NB4 (cell line): ENCODE data around the gene ZBTB40.

ENCODE experiments used
- MYC ChIP-seq: IDR thresholded peaks from 2 replicates; pipeline ENCODE4 v1.6.1; 2011; ENCODE audit warnings: low read depth, low read length
- POLR2A ChIP-seq: IDR thresholded peaks from 2 replicates; pipeline ENCODE4 v1.6.1; 2011; ENCODE audit warnings: mild to moderate bottlenecking; ENCODE audit not compliant: insufficient read length; ENCODE audit errors: extremely low read depth
- TF ChIP-seq, protein P1 (sequence below): IDR thresholded peaks from one replicate; pipeline ENCODE4 v1.5.1; 2012; ENCODE audit warnings: low read depth, low read length
- TF ChIP-seq, protein P2 (sequence below): IDR thresholded peaks from 2 replicates; pipeline ENCODE4 v1.6.1; 2011; ENCODE audit warnings: low read depth, low read length

DNA sequence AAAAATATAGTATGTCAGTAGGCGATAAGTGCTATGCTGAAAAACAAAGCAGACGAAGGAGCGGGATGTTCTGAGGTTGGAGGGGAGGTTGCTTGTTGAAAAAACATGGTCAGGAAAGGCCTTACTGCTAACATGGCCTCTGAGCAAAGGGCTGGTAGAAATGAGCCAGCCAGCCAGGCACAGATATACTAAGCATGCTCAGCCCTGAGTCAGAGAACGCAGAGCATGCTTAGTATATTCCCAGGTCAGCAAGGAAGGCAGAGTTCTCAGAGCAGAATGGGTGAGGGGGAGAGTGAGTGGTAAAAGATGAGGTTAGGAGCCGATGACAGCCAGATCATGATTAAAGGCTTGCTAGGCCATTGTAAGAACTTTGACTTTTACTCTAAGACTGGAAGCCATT lies 36.7 kb downstream of the ZBTB40 start:
- TF ChIP-seq POLR2A (no peak), MYC (no peak)
- TF ChIP-seq, protein P1, sequence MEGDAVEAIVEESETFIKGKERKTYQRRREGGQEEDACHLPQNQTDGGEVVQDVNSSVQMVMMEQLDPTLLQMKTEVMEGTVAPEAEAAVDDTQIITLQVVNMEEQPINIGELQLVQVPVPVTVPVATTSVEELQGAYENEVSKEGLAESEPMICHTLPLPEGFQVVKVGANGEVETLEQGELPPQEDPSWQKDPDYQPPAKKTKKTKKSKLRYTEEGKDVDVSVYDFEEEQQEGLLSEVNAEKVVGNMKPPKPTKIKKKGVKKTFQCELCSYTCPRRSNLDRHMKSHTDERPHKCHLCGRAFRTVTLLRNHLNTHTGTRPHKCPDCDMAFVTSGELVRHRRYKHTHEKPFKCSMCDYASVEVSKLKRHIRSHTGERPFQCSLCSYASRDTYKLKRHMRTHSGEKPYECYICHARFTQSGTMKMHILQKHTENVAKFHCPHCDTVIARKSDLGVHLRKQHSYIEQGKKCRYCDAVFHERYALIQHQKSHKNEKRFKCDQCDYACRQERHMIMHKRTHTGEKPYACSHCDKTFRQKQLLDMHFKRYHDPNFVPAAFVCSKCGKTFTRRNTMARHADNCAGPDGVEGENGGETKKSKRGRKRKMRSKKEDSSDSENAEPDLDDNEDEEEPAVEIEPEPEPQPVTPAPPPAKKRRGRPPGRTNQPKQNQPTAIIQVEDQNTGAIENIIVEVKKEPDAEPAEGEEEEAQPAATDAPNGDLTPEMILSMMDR, result no peak
- TF ChIP-seq, protein P2, sequence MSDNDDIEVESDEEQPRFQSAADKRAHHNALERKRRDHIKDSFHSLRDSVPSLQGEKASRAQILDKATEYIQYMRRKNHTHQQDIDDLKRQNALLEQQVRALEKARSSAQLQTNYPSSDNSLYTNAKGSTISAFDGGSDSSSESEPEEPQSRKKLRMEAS, result no peak
